Measurements from ENCODE around the gene COMMD7. TPM values are rescaled to one million over a fixed set of nuclear protein-coding genes. Genes with fewer than 3 reads are reported as not detected.

COMMD7 gene
- polyA plus RNA-seq, 1 donor from 2014 or later, result 35.6 TPM

GRCh38 chr20:32753731-32754130 is 10.5 kb upstream of the COMMD7 start:
- Histone ChIP-seq H3K9me3 (ENCODE audit: low read length) (no peaks in the 10 kb centered on the region), H3F3A (ENCODE audit: insufficient read depth, low read length, poor library complexity, severe bottlenecking) (no peaks in the 10 kb centered on the region), H3K27ac (ENCODE audit: low read length) (no peak overlapping the region), H3K27me3 (ENCODE audit: insufficient read depth, low read depth, low read length) (no peaks in the 10 kb centered on the region), H4K20me1 (ENCODE audit: insufficient read depth) (no peaks in the 10 kb centered on the region), H3K9me2 (ENCODE audit: insufficient read depth, low read length) (no peaks in the 10 kb centered on the region), H3K4me2 (ENCODE audit: low read length) (no peak overlapping the region), H3K79me2 (replicated peaks; ENCODE audit: insufficient read depth, low read length) (no peaks in the 10 kb centered on the region), H3K9ac (ENCODE audit: low read length) (no peak overlapping the region), H2AFZ (ENCODE audit: low read depth, low read length) (no peak overlapping the region), H3K36me3 (ENCODE audit: insufficient read depth, low read length) (no peaks in the 10 kb centered on the region), H3K4me3 (ENCODE audit: low read length) (no peak overlapping the region)
- no peak for TF ChIP-seq MXI1 (conservative IDR thresholded peaks at IDR 0.05; ENCODE audit: poor library complexity, severe bottlenecking)

GRCh38 chr20:32752458-32753250 is 9.4 kb upstream of the COMMD7 start:
- TF ChIP-seq EP300 (conservative IDR thresholded peaks at IDR 0.05; ENCODE audit: poor library complexity, severe bottlenecking) (no peak), CTCF (IDR thresholded peaks at IDR 0.05; ENCODE audit: poor library complexity, severe bottlenecking) (no peak), MXI1 (conservative IDR thresholded peaks at IDR 0.05; ENCODE audit: poor library complexity, severe bottlenecking) (no peak), POLR2AphosphoS5 (IDR thresholded peaks at IDR 0.05) (no peak), TAF1 (IDR thresholded peaks at IDR 0.05; ENCODE audit: low read depth) (no peak), RAD21 (conservative IDR thresholded peaks at IDR 0.05) (no peak), REST (IDR thresholded peaks at IDR 0.05; ENCODE audit: borderline replicate concordance) (no peak)
- no peak overlapping the region for H3K4me3 ChIP-seq (ENCODE audit: low read length)
- H3K27ac ChIP-seq (ENCODE audit: low read length), result no peak overlapping the region
- H3K9me2 ChIP-seq (ENCODE audit: insufficient read depth, low read length), result no peaks in the 10 kb centered on the region
- H3K9ac ChIP-seq (ENCODE audit: low read length), result no peak overlapping the region
- no peaks in the 10 kb centered on the region for H4K20me1 ChIP-seq (ENCODE audit: insufficient read depth)
- H3F3A ChIP-seq (ENCODE audit: insufficient read depth, low read length, poor library complexity, severe bottlenecking), result no peaks in the 10 kb centered on the region
- no peaks in the 10 kb centered on the region for H3K79me2 ChIP-seq (replicated peaks; ENCODE audit: insufficient read depth, low read length)
- no peaks in the 10 kb centered on the region for H3K9me3 ChIP-seq (ENCODE audit: low read length)
- H3K36me3 ChIP-seq (ENCODE audit: insufficient read depth, low read length), result no peaks in the 10 kb centered on the region
- H3K27me3 ChIP-seq (ENCODE audit: insufficient read depth, low read depth, low read length), result no peaks in the 10 kb centered on the region
- no peak overlapping the region for H3K4me2 ChIP-seq (ENCODE audit: low read length)
- no peak overlapping the region for H2AFZ ChIP-seq (ENCODE audit: low read depth, low read length)

Measured in neural cell (in vitro differentiated cells).